C4-2B (cell line): ENCODE measurements around the gene SRA1.
A peak's percentile ranks its signal among the peaks of the same experiment; 100 is the strongest.

Source experiments
- H3K27ac ChIP-seq: fragments of 450-650 bp; 2 replicates; pipeline ENCODE4 v1.5.1; 2017
- ZFX ChIP-seq: fragments of 450-650 bp; IDR thresholded peaks from 2 replicates; pipeline ENCODE4 v1.6.1; 2017
- TF ChIP-seq, protein P1 (sequence below): fragments of 450-650 bp; conservative IDR thresholded peaks from 2 replicates; pipeline ENCODE4 v1.5.1; 2017; ENCODE audit warnings: mild to moderate bottlenecking

The SRA1 gene

DNA sequence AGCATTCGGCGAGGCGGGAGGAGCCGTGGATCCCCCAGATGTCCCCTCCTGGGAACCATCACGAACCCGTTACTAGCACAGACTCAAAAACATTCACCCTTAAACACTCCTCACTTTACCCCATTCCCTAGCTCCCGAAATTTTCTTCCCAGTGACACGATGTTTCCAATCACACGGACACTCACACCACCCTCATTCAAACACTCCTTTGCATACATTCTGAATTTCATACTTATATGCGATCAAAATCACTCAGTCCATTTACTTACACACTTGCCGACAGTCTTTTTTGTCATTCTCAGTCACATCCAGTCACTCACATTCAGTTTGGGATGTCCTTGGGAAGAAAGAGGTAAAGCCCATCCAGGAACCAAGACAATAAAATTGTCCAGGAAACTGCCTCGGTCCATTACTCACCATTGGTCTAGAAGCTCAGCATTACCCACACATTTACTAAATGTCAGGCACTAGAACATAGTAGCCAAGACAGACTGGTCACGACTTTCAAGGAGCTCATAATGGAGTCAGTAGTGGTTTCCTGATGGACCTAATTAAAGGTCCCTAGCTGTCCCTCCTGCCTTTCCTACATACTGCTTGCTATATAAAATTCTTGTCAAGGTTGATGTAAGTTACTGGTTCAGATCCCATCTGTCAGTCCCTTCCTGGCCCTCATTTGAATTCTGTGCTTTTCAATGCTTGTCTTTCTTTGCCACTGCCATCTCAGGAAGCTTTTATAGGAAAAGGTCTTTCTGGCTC lies 7.9 kb upstream of the SRA1 start:
- TF ChIP-seq ZFX: no peak
- TF ChIP-seq, protein P1, sequence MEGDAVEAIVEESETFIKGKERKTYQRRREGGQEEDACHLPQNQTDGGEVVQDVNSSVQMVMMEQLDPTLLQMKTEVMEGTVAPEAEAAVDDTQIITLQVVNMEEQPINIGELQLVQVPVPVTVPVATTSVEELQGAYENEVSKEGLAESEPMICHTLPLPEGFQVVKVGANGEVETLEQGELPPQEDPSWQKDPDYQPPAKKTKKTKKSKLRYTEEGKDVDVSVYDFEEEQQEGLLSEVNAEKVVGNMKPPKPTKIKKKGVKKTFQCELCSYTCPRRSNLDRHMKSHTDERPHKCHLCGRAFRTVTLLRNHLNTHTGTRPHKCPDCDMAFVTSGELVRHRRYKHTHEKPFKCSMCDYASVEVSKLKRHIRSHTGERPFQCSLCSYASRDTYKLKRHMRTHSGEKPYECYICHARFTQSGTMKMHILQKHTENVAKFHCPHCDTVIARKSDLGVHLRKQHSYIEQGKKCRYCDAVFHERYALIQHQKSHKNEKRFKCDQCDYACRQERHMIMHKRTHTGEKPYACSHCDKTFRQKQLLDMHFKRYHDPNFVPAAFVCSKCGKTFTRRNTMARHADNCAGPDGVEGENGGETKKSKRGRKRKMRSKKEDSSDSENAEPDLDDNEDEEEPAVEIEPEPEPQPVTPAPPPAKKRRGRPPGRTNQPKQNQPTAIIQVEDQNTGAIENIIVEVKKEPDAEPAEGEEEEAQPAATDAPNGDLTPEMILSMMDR: no peak
- H3K27ac ChIP-seq: peak overlapping the region; percentile 97

DNA sequence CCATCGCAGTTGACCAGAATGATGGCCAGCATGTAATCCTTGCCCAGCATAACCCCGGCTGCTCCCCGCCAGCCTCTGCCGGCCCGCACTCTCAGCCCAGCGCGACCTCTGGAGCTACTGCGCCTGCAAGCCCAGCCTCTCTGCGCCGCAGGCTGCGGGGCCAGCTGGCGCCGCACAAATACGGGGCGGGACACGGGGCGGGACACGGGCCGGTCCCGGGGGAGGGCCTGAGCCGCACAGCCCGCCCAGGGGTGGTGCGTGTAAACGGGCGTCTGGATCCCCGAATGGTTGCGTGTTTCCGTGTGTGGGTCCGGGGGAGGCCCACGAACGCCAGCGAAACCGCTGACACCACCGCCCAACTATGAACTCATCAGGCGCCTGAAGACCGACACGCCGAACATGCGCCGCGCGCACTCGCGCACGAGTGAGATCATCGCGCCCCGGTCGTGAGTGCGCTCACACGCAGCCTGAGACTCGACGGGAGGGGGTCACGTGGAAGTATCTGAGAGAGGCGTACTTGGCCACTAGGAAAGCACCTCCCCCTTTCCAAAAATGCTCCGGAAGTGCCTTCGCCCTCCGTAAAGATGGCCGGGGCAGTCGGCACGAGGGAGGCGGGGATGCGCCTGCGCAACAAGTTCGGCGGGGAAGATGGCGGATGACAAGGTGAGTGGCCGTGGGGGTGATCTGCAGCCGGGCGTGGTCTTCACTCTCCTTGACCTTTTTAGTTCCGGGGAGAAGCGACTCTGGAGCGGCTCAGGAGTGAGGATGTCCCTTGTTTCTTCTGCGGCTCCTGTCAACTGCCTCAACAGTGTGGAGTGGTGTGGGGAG lies 7.1 kb upstream of the SRA1 start, which contains the start of the genes APBB3 and SLC35A4:
TSS of gene APBB3 (minus strand) at position 403 of the 828 bp plus-strand sequence. CDS start at position 50, 353 bp downstream.
TSS of gene SLC35A4 (plus strand) at position 633 of the 828 bp plus-strand sequence. CDS start 2,342 bp downstream, outside the sequence.
- H3K27ac ChIP-seq: peak within 1 kb of the TSS; percentile 97
- TF ChIP-seq, protein P1: no peak
- no peak for TF ChIP-seq ZFX

- peak overlapping the region; percentile 97 for H3K27ac ChIP-seq
- TF ChIP-seq, protein P1: no peak
- no peak for TF ChIP-seq ZFX
These were observed 6.3 kb upstream of the SRA1 start for GRCh38 chr5:140563596-140563995.

DNA sequence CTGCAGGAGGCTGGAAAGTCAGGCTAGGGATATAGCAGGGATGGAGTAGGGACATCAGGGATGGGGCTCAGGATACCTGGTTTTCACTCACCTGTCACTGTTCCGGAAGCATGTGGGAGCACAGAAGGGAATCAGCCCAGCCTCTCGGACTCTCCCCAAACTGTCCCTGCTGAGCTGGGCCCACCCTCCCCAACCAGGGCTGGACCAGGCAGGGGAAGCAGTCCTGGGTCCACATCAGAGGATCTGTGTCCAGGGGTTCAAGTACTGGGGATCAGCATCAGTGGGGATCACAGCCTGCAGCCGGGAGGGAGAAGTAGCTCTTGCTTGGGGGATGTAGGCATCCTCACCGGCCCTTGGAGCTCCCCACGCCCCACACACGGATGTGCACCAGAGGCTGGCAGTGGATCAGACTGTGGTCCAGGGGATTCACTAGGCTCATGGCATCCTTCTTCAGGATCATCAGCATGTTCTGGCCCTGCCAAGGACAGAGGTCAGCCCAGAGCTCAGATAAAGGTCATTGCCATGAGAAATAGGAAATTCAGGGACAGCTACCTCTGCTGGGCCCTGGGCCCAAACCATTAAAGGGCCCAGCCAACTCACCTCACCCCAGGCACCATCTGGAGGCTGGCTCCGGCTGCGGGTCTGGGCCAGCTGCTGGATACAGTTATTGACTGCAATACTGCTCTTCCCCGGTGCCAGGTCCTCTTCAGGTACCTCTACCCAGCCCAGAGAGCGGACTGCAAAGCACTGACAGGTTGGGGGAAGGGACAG lies 4.7 kb upstream of the SRA1 start:
- H3K27ac ChIP-seq: no peak overlapping the region
- TF ChIP-seq, protein P1: no peak
- TF ChIP-seq ZFX: no peak

DNA sequence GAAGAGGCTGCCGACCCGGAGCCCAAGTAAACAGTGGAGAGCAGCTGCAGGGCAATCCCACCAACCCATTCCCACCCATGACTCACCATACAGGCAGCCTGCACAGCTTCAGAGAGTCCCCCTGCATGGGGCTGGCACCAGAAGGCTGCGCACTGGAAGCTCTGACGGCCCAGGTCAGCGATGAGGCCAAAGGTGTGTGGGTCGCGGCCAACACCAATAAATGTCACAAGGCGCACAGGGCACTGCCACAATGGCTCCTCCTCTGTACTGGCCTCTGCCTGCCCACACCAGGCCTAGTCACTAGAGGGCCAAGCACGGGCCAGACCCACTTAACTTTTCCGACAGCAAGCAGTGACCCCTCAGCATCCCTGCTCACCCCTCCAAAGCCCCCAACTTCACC lies 3.0 kb upstream of the SRA1 start:
- TF ChIP-seq ZFX: no peak
- TF ChIP-seq, protein P1: no peak
- H3K27ac ChIP-seq: no peak overlapping the region

DNA sequence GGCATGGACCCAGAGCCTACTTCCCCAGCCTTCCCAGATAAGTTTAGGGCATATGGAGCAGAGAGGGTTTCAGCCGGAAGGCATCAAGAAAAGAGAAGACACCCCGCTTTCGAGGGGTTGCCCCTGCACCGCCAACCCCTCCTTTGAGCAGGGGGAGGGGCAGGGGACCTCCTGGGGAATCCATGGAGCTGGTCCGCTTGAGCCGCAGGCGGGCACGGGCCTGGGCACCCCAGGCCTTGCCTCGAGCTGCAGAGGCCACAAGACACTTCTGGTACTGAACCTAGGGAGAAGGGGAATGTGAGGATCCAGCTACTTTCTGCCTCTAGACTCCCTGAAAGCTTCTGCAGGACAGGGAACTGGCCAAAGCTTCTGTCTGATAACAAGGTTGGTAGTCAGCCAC lies 1.3 kb upstream of the SRA1 start:
- H3K27ac ChIP-seq: peak overlapping the region; percentile 85; the same call in 1 of the 2 replicates
- TF ChIP-seq, protein P1: no peak
